Duodenal mucosa (tissue), 2 donors: ENCODE results near the gene TRIP10.

Source experiments
- H3K27ac ChIP-seq: one replicate; pipeline ENCODE4 v1.7.0; 2013; ENCODE audit warnings: low read depth, low read length
- H3K27me3 ChIP-seq, 2 donors: one replicate each; pipeline ENCODE4 v1.7.0; 2013; ENCODE audit warnings: low read length in 2 of 2, control low read depth in 1 of 2; ENCODE audit not compliant: insufficient read depth in 2 of 2, control insufficient read depth in 1 of 2
- H3K36me3 ChIP-seq, 2 donors: one replicate each; pipeline ENCODE4 v1.7.0; 2013; ENCODE audit warnings: low read length in 2 of 2, control low read depth in 1 of 2; ENCODE audit not compliant: insufficient read depth in 2 of 2, control insufficient read depth in 1 of 2
- H3K4me1 ChIP-seq, 2 donors: one replicate each; pipeline ENCODE4 v1.7.0; 2013; ENCODE audit warnings: low read length in 2 of 2, control low read depth in 1 of 2; ENCODE audit not compliant: insufficient read depth in 2 of 2, control insufficient read depth in 1 of 2
- H3K4me3 ChIP-seq, 2 donors: one replicate each; pipeline ENCODE4 v1.7.0; 2013; ENCODE audit warnings: low read length in 2 of 2, low read depth in 1 of 2
- H3K9ac ChIP-seq, 2 donors: one replicate each; pipeline ENCODE4 v1.7.0; 2013; ENCODE audit warnings: low read length in 2 of 2, low read depth in 1 of 2
- H3K9me3 ChIP-seq, 2 donors: one replicate each; pipeline ENCODE4 v1.7.0; 2013; ENCODE audit warnings: low read length in 2 of 2, control low read depth in 1 of 2; ENCODE audit not compliant: control insufficient read depth in 1 of 2

TRIP10 gene

DNA sequence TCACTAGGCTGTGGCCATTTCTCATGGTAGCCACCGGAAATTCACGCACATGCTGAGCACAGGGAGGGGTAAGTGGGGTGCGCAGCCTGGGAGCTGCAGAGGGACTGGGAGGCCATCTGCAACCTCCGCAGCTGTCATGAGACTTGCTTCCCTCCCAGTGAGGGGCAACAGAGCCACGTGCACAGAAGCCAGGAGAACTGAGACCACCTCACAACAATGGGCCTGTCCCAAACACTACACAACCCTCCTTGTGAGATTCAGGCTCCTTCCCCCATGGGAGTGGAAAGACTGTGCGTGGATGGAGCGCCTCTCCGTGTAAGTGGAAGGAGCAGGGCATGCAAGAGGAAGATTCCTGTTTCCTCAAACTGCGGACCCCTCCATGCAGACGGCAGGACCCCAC, 27.9 kb upstream of the TRIP10 start:
- no peak overlapping the region for H3K27ac ChIP-seq
- no peaks in the 10 kb centered on the region for H3K27me3 ChIP-seq
- no peaks in the 10 kb centered on the region for H3K9me3 ChIP-seq
- no peak overlapping the region for H3K9ac ChIP-seq
- H3K4me1 ChIP-seq, result no peaks in the 10 kb centered on the region
- H3K4me3 ChIP-seq, result no peak overlapping the region
- H3K36me3 ChIP-seq, result no peaks in the 10 kb centered on the region

DNA sequence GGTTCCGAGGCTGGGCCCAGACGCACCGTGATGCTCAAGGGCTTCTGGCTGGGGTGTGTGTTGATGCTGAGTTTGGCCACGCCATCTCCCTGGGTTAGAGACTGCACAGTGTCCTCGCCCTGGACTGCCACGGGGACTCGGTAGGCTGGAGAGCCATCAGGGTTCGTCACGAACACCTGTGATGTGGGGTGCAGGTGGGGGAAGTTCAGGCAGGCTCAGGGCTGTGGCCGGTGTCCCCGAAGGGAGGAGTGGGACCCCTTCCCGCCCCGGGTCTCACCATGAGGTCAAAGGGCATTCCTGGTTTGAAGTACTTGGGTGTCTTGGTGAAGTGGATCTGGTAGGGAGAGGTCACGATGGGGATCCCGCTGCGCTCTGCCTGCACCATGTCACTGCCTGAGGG, 27.2 kb upstream of the TRIP10 start:
- Histone ChIP-seq H3K4me1 (no peaks in the 10 kb centered on the region), H3K27me3 (no peaks in the 10 kb centered on the region), H3K27ac (no peak overlapping the region), H3K9ac (no peak overlapping the region), H3K4me3 (no peak overlapping the region), H3K36me3 (no peaks in the 10 kb centered on the region), H3K9me3 (no peaks in the 10 kb centered on the region)

DNA sequence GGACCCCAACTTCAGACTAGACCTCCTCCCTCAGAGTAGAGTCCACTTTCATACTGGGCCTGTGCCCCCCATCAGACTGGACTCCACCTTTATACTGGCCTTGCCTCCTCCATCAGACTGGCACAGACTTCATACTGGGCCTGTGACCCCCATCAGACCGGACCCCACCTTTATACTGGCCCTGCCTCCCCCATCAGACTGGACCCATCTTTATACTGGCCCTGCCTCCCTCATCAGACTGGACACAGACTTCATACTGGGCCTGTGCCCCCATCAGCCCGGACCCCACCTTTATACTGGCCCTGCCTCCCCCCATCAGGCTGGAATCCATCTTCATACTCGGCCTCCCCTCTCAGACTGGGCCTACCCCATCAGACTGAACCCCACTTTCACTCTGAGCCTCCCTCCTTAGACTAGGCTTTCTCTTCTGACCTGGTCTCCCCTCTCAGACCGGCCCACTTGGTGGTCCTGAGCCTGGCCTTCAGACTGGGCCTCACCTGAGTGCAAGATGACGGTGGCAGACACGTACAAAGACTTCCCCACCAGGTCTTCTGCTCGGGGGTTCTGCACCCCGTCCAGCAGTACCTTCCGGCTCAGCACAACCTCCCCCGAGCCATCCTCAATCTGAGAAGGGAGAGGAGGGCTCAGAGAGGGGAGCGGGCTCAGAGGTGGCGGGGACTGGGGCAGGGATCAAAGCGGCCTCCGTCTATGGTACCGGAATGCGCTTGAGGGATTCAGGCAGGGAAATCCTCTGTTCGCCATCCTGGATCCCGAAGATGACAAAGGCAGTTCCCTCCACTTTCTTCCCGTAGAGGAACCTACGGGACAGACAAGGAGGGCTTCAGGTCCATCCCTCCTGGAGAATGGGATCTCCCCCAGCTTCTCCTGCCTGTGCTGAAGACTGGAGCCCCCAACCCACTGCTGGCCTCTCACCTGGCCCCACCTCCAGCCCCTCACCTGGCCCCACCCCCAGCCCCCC, 26.5 kb upstream of the TRIP10 start:
- H3K9me3 ChIP-seq, result no peaks in the 10 kb centered on the region
- no peak overlapping the region for H3K9ac ChIP-seq
- H3K27ac ChIP-seq, result no peak overlapping the region
- H3K27me3 ChIP-seq, result no peaks in the 10 kb centered on the region
- H3K36me3 ChIP-seq, result no peaks in the 10 kb centered on the region
- H3K4me1 ChIP-seq, result no peaks in the 10 kb centered on the region
- H3K4me3 ChIP-seq, result no peak overlapping the region

DNA sequence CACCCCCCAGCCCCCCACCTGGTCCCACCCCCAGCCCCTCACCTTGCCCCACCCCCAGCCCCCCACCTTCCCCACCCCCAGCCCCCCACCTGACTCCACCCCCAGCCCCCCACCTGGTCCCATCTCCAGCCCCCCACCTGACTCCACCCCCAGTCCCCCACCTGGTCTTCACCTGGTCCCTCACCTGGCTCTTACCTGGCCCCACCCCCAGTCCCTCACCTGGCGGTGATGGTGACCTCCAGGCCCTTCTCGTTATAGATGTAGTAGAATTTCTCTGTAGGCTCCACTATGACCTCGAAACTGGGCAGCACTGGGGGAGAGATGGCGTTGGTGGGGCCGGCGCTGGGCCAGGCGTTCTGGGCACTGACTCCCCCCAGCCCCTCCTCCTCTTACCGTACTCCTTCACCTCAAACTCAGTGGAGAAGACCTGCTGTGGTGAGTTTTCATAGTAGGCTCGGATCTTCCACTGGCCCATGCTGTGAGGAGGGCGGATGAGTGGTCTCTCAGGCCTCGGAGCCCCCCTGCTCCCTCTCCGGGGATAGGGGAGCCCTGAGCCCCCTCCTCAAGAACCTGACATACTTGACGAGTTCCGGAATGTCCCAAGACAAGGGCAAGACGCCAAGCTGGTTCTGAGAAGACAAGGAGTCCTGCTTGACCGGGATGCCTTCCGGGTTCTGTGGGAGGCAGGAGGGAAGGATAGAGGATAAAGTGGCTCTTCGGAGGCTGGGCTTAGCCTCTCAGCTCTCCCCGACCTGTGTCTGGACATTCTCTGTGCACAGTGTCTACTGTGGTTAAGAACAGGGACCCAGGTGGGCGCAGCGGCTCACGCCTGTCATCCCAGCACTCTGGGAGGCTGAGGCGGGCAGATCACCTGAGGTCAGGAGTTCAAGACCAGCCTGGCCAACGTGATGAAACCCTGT, 25.4 kb upstream of the TRIP10 start:
- no peaks in the 10 kb centered on the region for H3K27me3 ChIP-seq
- no peaks in the 10 kb centered on the region for H3K36me3 ChIP-seq
- no peaks in the 10 kb centered on the region for H3K9me3 ChIP-seq
- no peaks in the 10 kb centered on the region for H3K4me1 ChIP-seq
- H3K27ac ChIP-seq, result no peak overlapping the region
- H3K9ac ChIP-seq, result no peak overlapping the region
- H3K4me3 ChIP-seq, result no peak overlapping the region

DNA sequence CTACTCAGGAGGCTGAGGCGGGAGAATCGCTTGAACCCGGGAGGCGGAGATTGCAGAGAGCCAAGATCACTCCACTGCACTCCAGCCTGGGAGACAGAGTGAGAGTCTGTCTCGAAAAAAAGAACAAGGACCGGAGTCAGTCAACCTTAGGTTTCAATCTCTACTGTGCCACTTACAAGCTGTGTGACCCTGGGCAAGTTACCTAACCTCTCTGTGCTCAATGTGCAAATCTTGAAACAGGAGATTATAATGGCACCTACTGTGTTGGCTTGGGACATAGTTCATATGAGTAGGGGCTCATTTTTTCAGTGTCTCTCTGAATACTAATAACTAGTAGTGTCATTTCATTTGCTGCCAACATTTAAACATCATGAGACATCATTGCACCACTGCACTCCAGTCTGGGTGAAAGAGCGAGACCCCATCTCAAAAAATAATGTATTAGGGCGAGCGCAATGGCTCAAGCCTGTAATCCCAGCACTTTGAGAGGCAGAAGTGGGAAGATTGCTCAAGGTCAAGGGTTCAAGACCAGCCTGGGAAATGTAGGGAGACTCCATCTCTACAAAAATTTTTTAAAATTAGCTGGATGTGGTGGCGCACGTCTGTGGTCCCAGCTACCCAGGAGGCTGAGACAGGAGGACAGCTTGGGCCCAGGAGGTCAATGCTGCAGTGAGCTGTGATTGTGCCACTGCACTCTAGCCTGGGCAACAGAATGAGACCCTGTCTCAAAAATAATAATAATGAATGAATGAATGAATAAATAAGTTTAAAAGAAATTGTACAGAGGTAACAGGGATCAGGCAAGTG, 24.5 kb upstream of the TRIP10 start:
- Histone ChIP-seq H3K27me3 (no peaks in the 10 kb centered on the region), H3K36me3 (no peaks in the 10 kb centered on the region), H3K9ac (no peak overlapping the region), H3K4me3 (no peak overlapping the region), H3K4me1 (no peaks in the 10 kb centered on the region), H3K9me3 (no peaks in the 10 kb centered on the region), H3K27ac (no peak overlapping the region)

DNA sequence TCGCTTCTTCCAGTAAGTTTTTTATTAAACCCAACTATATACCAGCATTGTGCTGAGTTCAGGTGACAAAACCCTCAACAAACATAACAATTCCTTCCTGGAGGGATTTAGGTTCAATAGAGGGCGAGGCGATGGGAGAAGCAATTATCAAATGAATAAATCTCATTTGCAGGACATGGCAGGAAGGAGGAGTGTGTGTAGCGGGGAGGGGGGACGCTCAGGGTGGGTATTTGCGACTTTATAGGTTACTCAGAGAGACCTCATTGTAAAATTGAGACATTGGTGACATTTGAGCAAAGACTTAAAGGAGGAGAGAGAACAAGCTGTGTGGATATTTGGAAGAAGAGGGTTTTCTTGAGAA, 22.9 kb upstream of the TRIP10 start:
- H3K9ac ChIP-seq, result no peak overlapping the region
- no peaks in the 10 kb centered on the region for H3K9me3 ChIP-seq
- H3K36me3 ChIP-seq, result no peaks in the 10 kb centered on the region
- no peaks in the 10 kb centered on the region for H3K27me3 ChIP-seq
- H3K27ac ChIP-seq, result no peak overlapping the region
- H3K4me3 ChIP-seq, result no peak overlapping the region
- H3K4me1 ChIP-seq, result peaks cover 0 to 8% of the 10 kb centered on the region in 2 donors

DNA sequence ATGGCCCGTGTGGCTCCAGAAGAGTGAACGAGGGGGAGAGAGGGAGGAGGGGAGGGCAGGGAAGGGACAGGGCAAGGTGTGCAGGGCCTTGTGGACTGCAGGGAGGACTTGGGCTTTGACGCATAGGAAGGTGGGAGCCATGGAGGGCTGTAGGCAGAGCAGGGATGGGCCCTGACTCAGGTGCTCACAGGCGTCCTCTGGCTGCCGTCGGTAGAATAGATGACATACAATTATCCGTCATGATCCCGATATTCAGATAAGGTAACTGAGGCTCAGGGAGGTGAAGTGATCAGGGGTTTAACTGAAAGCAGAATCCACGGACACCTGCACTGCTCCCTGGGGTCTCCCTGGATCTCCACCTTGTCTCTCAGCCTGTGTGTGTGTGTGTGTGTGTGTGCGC, 22.4 kb upstream of the TRIP10 start:
- Histone ChIP-seq H3K36me3 (no peaks in the 10 kb centered on the region), H3K27me3 (no peaks in the 10 kb centered on the region), H3K4me1 (peaks cover 0 to 8% of the 10 kb centered on the region in 2 donors), H3K27ac (no peak overlapping the region), H3K9me3 (no peaks in the 10 kb centered on the region), H3K4me3 (no peak overlapping the region), H3K9ac (no peak overlapping the region)

DNA sequence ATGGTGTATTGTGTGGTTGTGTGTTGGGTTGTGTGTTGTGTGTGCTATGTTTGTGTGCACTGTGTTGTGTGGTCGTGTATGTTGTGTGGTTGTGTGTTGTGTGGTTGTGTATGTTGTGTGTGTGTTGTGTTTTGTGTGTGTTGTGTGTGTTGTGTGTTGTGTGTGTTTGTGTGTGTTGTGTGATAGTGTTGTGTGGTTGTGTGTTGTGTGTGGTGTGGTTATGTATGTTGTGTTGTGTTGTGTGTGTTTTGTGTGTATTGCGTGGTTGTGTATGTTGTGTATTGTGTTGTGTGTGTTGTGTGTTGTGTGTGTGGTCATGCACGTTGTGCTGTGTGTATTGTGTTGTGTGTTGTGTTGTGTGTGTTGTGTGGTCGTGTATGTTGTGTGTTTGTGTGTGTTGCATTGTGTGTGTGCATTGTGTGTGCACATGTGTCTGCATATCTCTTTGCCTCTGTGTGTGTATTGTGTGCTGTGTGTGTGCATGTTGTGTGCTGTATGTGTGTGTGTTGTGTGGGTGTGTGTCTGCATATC, 22.0 kb upstream of the TRIP10 start:
- H3K4me3 ChIP-seq, result no peak overlapping the region
- no peaks in the 10 kb centered on the region for H3K27me3 ChIP-seq
- H3K36me3 ChIP-seq, result no peaks in the 10 kb centered on the region
- no peak overlapping the region for H3K9ac ChIP-seq
- no peak overlapping the region for H3K27ac ChIP-seq
- no peaks in the 10 kb centered on the region for H3K9me3 ChIP-seq
- peaks cover 0 to 8% of the 10 kb centered on the region in 2 donors for H3K4me1 ChIP-seq

DNA sequence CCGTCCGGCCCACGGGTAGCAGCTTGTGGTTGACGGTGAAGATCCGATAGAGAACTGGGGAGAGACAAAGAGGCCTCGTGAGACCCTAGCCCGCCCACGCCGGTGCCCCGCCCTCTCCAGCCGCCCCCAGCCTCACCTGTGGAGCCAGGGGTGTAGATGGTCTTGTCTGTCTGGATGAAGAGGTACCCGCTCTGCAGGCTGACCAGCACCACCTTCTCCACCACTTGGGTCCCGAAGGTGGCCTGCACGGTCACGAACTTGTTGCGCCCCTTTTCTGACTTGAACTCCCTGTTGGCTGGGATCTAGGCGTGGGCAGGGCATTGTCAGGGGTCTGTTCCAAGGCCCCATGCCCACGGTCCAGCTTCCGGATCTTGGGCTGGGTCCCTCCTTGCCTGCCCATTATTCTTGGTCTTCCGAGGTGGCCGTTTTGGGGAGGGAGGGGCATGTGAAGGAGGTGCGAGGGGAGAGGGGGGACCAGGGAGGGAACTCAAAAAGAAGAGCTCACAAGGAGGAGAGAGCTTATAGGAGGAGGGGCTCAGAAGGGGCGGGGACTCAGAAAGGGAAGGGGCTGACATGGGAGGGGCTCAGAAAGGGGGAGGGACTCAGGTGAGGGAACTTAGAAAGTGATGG, 21.3 kb upstream of the TRIP10 start:
- Histone ChIP-seq H3K4me3 (no peak overlapping the region), H3K27me3 (no peaks in the 10 kb centered on the region), H3K27ac (no peak overlapping the region), H3K9ac (no peak overlapping the region), H3K4me1 (peaks cover 3 to 8% of the 10 kb centered on the region in 2 donors), H3K9me3 (no peaks in the 10 kb centered on the region), H3K36me3 (no peaks in the 10 kb centered on the region)
